H9 (cell line): ENCODE data around the gene PARD3. TPM values are rescaled to one million over a fixed set of nuclear protein-coding genes. Genes with fewer than 3 reads are reported as not detected.

Experiments
- DNase-seq: peaks from one replicate; pipeline ENCODE4 v3.0.0-alpha.2; 2017
- H2AFZ ChIP-seq: one replicate; pipeline ENCODE4 v1.6.1; 2013; ENCODE audit warnings: mild to moderate bottlenecking, low read length, control low read depth, moderate library complexity
- H2AK5ac ChIP-seq: 2 replicates; pipeline ENCODE4 v1.6.1; 2013; ENCODE audit warnings: low read length, control low read depth, mixed read lengths; ENCODE audit not compliant: insufficient read length
- H2BK120ac ChIP-seq: one replicate; pipeline ENCODE4 v1.6.1; 2013; ENCODE audit warnings: low read depth, mild to moderate bottlenecking, low read length, control low read depth, inconsistent platforms; ENCODE audit not compliant: poor library complexity, severe bottlenecking
- H2BK12ac ChIP-seq: 2 replicates; pipeline ENCODE4 v1.6.1; 2013; ENCODE audit warnings: low read length, control low read depth, mixed read lengths, low read depth; ENCODE audit not compliant: insufficient read length
- H2BK15ac ChIP-seq: 2 replicates; pipeline ENCODE4 v1.6.1; 2013; ENCODE audit warnings: low read depth, low read length, control low read depth
- H2BK20ac ChIP-seq: one replicate; pipeline ENCODE4 v1.6.1; 2013; ENCODE audit warnings: low read depth, mild to moderate bottlenecking, low read length, control low read depth, inconsistent platforms; ENCODE audit not compliant: poor library complexity, severe bottlenecking
- H2BK5ac ChIP-seq: 2 replicates; pipeline ENCODE4 v1.6.1; 2013; ENCODE audit warnings: low read length, control low read depth, mixed read lengths; ENCODE audit not compliant: insufficient read length
- H3K14ac ChIP-seq: 2 replicates; pipeline ENCODE4 v1.6.1; 2013; ENCODE audit warnings: low read length, control low read depth; ENCODE audit not compliant: insufficient read depth
- H3K18ac ChIP-seq: 2 replicates; pipeline ENCODE4 v1.6.1; 2013; ENCODE audit warnings: low read depth, mild to moderate bottlenecking, mixed read lengths, low read length, control low read depth; ENCODE audit not compliant: insufficient read length
- H3K23ac ChIP-seq: 2 replicates; pipeline ENCODE4 v1.6.1; 2013; ENCODE audit warnings: low read length, control low read depth, mixed read lengths, low read depth; ENCODE audit not compliant: insufficient read length
- H3K23me2 ChIP-seq: 2 replicates; pipeline ENCODE4 v1.6.1; 2013; ENCODE audit warnings: low read depth, mild to moderate bottlenecking, mixed read lengths, low read length, control low read depth; ENCODE audit not compliant: insufficient read length, poor library complexity, severe bottlenecking
- H3K27ac ChIP-seq: 2 replicates; pipeline ENCODE4 v1.5.1; 2013; ENCODE audit warnings: low read length, control low read depth, mixed read lengths, low read depth; ENCODE audit not compliant: insufficient read length
- H3K27me3 ChIP-seq: 2 replicates; pipeline ENCODE4 v1.6.1; 2013; ENCODE audit warnings: low read length, control low read depth, inconsistent platforms; ENCODE audit not compliant: insufficient read depth
- H3K4ac ChIP-seq: 2 replicates; pipeline ENCODE4 v1.6.1; 2013; ENCODE audit warnings: low read depth, mild to moderate bottlenecking, control low read depth, inconsistent platforms, low read length, moderate library complexity
- H3K4me1 ChIP-seq: 2 replicates; pipeline ENCODE4 v1.6.1; 2013; ENCODE audit warnings: low read length, control low read depth, inconsistent platforms; ENCODE audit not compliant: insufficient read depth
- H3K4me2 ChIP-seq: 2 replicates; pipeline ENCODE4 v1.6.1; 2013; ENCODE audit warnings: low read length, control low read depth, mixed read lengths; ENCODE audit not compliant: insufficient read length, insufficient read depth
- H3K56ac ChIP-seq: 2 replicates; pipeline ENCODE4 v1.6.1; 2013; ENCODE audit warnings: low read depth, mild to moderate bottlenecking, mixed read lengths, low read length, control low read depth; ENCODE audit not compliant: insufficient read length
- H3K79me1 ChIP-seq: 2 replicates; pipeline ENCODE4 v1.6.1; 2013; ENCODE audit warnings: low read depth, mild to moderate bottlenecking, moderate library complexity, low read length, control low read depth, inconsistent platforms; ENCODE audit not compliant: insufficient read depth, poor library complexity, severe bottlenecking
- H3K79me2 ChIP-seq: 2 replicates; pipeline ENCODE4 v1.6.1; 2013; ENCODE audit warnings: low read length, control low read depth, inconsistent platforms; ENCODE audit not compliant: insufficient read depth
- H3K9ac ChIP-seq: 2 replicates; pipeline ENCODE4 v1.6.1; 2013; ENCODE audit warnings: low read length, control low read depth, mixed read lengths; ENCODE audit not compliant: insufficient read length; ENCODE audit errors: extremely low read depth
- H3K9me3 ChIP-seq: one replicate; pipeline ENCODE4 v1.6.1; 2013; ENCODE audit warnings: low read depth, low read length, inconsistent platforms; ENCODE audit not compliant: control insufficient read depth
- H3T11ph ChIP-seq: one replicate; pipeline ENCODE4 v1.6.1; 2013; ENCODE audit warnings: mild to moderate bottlenecking, low read length, control low read depth, inconsistent platforms
- H4K20me1 ChIP-seq: one replicate; pipeline ENCODE4 v1.6.1; 2013; ENCODE audit not compliant: control insufficient read depth, insufficient read length, insufficient read depth
- H4K5ac ChIP-seq: 2 replicates; pipeline ENCODE4 v1.6.1; 2013; ENCODE audit warnings: low read depth, mild to moderate bottlenecking, mixed read lengths, low read length, control low read depth; ENCODE audit not compliant: insufficient read length
- H4K8ac ChIP-seq: replicated peaks from 2 replicates; pipeline ENCODE4 v1.6.1; 2013; ENCODE audit warnings: low read length, control low read depth, mixed read lengths, low read depth; ENCODE audit not compliant: insufficient read length
- H4K91ac ChIP-seq: 2 replicates; pipeline ENCODE4 v1.6.1; 2013; ENCODE audit warnings: low read depth, mild to moderate bottlenecking, moderate library complexity, mixed read lengths, low read length, control low read depth; ENCODE audit not compliant: insufficient read length
- H3K27ac Mint-ChIP-seq, 3 experiments: 2 replicates in 2 of 3; 3 replicates in 1 of 3; pipeline ENCODE4 v1.8.0; 2020 to 2021; ENCODE audit warnings: mixed read lengths in 3 of 3, mild to moderate bottlenecking in 1 of 3, moderate library complexity in 1 of 3
- H3K27me3 Mint-ChIP-seq: 2 replicates; pipeline ENCODE4 v1.8.0; 2021; ENCODE audit warnings: low read depth, mild to moderate bottlenecking, moderate library complexity, mixed read lengths
- H3K36me3 Mint-ChIP-seq, 3 experiments: 2 replicates in 2 of 3; 3 replicates in 1 of 3; pipeline ENCODE4 v1.8.0; 2020 to 2021; ENCODE audit warnings: low read depth in 3 of 3, mixed read lengths in 3 of 3; ENCODE audit not compliant: insufficient read depth in 1 of 3
- H3K4me1 Mint-ChIP-seq, 2 experiments: 2 replicates each; pipeline ENCODE4 v1.8.0; 2020; ENCODE audit warnings: mixed read lengths in 2 of 2
- H3K4me3 Mint-ChIP-seq, 2 experiments: 2 replicates in 1 of 2; 3 replicates in 1 of 2; pipeline ENCODE4 v1.8.0; 2020 to 2021; ENCODE audit warnings: mild to moderate bottlenecking in 2 of 2, mixed read lengths in 2 of 2, moderate library complexity in 1 of 2
- H3K9me3 Mint-ChIP-seq, 2 experiments: 2 replicates in 1 of 2; 3 replicates in 1 of 2; pipeline ENCODE4 v1.8.0; 2020; ENCODE audit warnings: mild to moderate bottlenecking in 2 of 2, mixed read lengths in 2 of 2, moderate library complexity in 1 of 2
- CTCF ChIP-seq: fragments of 200-600 bp; sonication (generic); conservative IDR thresholded peaks from 3 replicates; pipeline ENCODE4 v1.8.0; 2021; ENCODE audit warnings: antibody characterized with exemption, mild to moderate bottlenecking
- WGBS: extraction: QIAGEN DNeasy Blood & Tissue Kit; methylation state at CpG from one replicate; pipeline ENCODE4 v1.1.7; 2013; ENCODE audit warnings: missing lambda C conversion rate, low lambda C conversion rate, mixed read lengths; ENCODE audit not compliant: insufficient read length; ENCODE audit errors: extremely low coverage; 5-methylcytosine and 5-hydroxymethylcytosine counted together
- total RNA-seq: library from RNA; stranded (reverse); gene quantifications from 2 replicates; pipeline ENCODE4 v1.2.1, GENCODE V29; 2021

PARD3 gene
- total RNA-seq, 1 experiment from 2014 or later = 44.7 TPM

GRCh38 chr10:34364253-34365037 is 450.7 kb downstream of the PARD3 start:
- H2BK20ac ChIP-seq = no peak overlapping the region
- H3K27me3 ChIP-seq = no peaks in the 10 kb centered on the region
- no peak overlapping the region for H2AK5ac ChIP-seq
- no peak overlapping the region for H3K23ac ChIP-seq
- no peak overlapping the region for H2BK120ac ChIP-seq
- Mint-ChIP-seq H3K9me3 (no peaks in the 10 kb centered on the region), H3K4me3 (no peak overlapping the region), H3K4me1 (peaks cover 4 to 5% of the 10 kb centered on the region in 2 experiments; a peak in 3 of 4 replicates), H3K36me3 (peaks cover 6 to 15% (median 13%) of the 10 kb centered on the region in 3 experiments; a peak in 5 of 7 replicates), H3K27ac (0 out of 7 replicates have a peak overlapping the region, but pooled peaks of 1 of the 3 experiments have one; percentile 19), H3K27me3 (no peaks in the 10 kb centered on the region)
- no peak for DNase-seq
- no peak overlapping the region for H3K56ac ChIP-seq
- no peak overlapping the region for H2AFZ ChIP-seq
- no peaks in the 10 kb centered on the region for H3K9me3 ChIP-seq
- no peak overlapping the region for H3K4ac ChIP-seq
- H3K4me2 ChIP-seq = no peak overlapping the region
- H3K9ac ChIP-seq = no peak overlapping the region
- H2BK15ac ChIP-seq = no peak overlapping the region
- no peak overlapping the region for H3K27ac ChIP-seq
- no peaks in the 10 kb centered on the region for H3K79me1 ChIP-seq
- WGBS = no CpG with 5 or more reads among the region's 5 CpGs
- H3K79me2 ChIP-seq = no peaks in the 10 kb centered on the region
- no peak overlapping the region for H2BK5ac ChIP-seq
- H3K23me2 ChIP-seq = no peaks in the 10 kb centered on the region
- no peak overlapping the region for H4K5ac ChIP-seq
- H3K14ac ChIP-seq = no peak overlapping the region
- H4K91ac ChIP-seq = no peak overlapping the region
- H3T11ph ChIP-seq = no peak overlapping the region
- H2BK12ac ChIP-seq = no peak overlapping the region
- H3K4me1 ChIP-seq = no peaks in the 10 kb centered on the region
- H4K20me1 ChIP-seq = no peaks in the 10 kb centered on the region
- no peak overlapping the region for H3K18ac ChIP-seq
- no peak for TF ChIP-seq CTCF
- no peak overlapping the region for H4K8ac ChIP-seq
